ENCODE data around the gene GPR89B.
"Not testable (repeated sequence)": the region's sequence is repeated elsewhere in the genome, so short reads cannot be mapped to it uniquely, and the experiment has no call there.

GPR89B gene

GRCh38 chr1:147942563-147942962 lies 14.3 kb downstream of the GPR89B start:
- not testable (repeated sequence) for DNase-seq

GRCh38 chr1:147949517-147949916 lies 21.3 kb downstream of the GPR89B start:
- DNase-seq, result not testable (repeated sequence)

- not testable (repeated sequence) for DNase-seq
Observed at GRCh38 chr1:147958906-147959305, 30.7 kb downstream of the GPR89B start.

DNA sequence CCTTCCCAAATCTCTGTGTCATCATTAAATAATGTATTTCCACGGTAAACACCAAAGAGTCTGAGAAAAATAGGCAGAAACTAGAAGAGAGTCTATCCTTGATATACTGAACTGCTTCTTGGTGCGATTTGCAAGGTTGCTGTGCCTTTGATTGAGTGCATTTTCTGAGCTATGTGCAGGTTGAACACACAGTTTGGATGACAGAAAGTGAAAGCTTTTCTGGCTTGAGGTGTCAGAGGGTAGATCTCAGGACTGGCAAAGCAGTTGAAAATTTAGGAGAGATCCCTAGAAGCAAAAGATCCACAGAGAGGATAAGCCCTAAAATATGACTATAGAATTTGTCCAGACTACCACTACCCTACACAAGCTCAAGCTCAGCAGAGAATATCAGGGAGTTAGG lies 31.5 kb downstream of the GPR89B start:
- not testable (repeated sequence) for DNase-seq

GRCh38 chr1:147964575-147964974 lies 36.4 kb downstream of the GPR89B start:
- DNase-seq, result not testable (repeated sequence)

DNA sequence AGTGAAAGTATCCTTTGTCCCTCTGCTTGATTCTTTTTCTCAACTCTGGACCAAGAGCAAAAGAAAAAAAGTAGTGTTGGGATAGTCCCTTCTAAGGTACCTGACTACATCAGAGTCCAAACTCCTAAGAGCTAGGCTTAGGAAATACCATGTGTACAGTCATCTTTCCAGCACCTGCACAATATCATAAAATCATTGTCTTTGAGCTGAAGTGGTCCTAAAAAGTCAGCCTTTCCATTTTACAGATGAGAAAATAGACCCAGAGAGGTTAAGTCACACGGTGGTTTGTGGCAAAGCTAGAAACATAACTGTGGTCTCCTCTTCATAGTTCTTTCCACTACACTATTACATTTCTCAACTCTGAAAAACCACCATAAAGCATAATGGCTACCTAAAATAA lies 38.4 kb downstream of the GPR89B start:
- DNase-seq, result not testable (repeated sequence)

- DNase-seq, result not testable (repeated sequence)
Observed at GRCh38 chr1:147978896-147979651, 50.9 kb downstream of the GPR89B start.

DNA sequence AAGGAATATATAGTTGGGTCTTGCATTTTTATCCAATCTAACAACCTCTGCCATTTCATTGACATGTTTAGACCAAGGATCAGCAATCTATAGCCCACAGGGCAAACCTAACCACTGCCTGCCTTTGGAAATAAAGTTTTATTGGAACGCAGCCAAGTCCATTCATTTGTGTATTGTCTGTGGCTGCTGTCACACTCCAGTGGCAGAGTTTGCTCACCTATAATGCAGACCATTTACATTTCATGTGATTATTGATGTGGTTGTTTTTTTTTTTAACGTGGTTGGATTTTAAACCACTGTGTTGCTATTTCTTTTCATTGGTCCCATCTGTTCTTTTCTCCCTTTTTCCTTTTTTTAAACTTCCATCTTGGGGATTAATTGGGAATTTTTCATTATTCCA lies 57.2 kb downstream of the GPR89B start:
- not testable (repeated sequence) for DNase-seq

- DNase-seq, result not testable (repeated sequence)
Observed at GRCh38 chr1:147987893-147988292, 59.7 kb downstream of the GPR89B start.

DNA sequence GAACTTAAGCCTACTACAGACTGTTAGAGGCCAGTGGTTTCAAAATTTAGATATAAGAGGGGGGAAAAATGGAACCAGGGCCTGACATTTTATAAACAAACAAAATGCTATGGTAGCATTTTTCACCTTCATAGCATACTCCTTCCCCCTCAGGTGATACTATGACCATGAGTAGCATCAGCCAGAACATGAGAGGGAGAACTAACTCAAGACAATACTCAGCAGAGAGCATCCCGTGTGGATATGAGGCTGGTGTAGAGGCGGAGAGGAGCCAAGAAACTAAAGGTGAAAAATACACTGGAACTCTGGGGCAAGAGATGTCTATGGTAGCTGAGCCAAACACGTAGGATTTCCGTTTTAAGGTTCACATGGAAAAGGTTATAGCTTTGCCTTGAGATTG lies 64.7 kb downstream of the GPR89B start:
- DNase-seq, result not testable (repeated sequence)

GRCh38 chr1:147993400-147993799 lies 65.2 kb downstream of the GPR89B start:
- DNase-seq, result not testable (repeated sequence)

GRCh38 chr1:147993825-147994615 lies 65.8 kb downstream of the GPR89B start:
- DNase-seq, result not testable (repeated sequence)

- DNase-seq, result not testable (repeated sequence)
Observed at GRCh38 chr1:147996088-147996487, 67.9 kb downstream of the GPR89B start.

GRCh38 chr1:148007724-148008123 lies 79.5 kb downstream of the GPR89B start:
- not testable (repeated sequence) for DNase-seq

DNA sequence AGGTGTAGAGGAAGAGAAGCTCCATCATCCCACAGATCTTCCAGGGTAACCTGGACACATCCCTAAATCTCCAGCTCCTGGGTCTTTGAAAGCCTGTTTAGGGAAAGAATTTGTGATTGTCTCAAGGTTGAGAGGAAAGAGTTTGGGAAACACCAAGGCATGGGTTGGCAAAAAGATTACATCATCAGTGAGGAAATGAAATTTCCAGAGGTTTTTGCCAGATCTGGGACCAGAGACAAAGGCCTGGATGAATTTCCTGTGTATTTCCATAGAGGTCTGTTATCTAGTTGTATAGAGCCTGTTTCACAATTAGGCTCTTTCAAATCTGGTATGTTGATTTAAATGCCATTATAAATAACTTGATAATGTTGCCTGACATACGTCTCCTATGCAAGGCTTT lies 82.3 kb downstream of the GPR89B start:
- no peak for DNase-seq

- not testable (repeated sequence) for DNase-seq
Observed at GRCh38 chr1:148013177-148014144, 85.2 kb downstream of the GPR89B start.

GRCh38 chr1:148014289-148015200 lies 86.3 kb downstream of the GPR89B start:
- DNase-seq, result not testable (repeated sequence)

DNA sequence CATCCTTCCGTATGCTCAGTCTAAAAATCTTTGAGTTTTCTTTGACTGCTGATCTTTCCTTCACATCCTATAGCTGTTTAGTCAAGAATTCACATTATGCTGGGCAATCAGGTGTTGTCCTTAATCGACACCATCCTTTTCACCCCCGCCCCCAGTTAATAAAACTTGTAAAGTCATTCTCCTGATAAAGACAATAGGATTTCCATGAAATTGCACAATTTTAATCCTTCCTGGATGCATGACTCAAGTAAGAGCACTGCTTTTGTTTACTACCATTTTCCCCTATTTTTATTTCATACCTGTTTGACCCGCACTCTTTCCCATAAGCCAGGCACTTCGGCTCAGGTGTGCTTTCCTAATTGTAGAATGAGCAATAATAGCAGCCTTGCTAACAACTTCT lies 96.7 kb downstream of the GPR89B start:
- DNase-seq, result not testable (repeated sequence)

DNA sequence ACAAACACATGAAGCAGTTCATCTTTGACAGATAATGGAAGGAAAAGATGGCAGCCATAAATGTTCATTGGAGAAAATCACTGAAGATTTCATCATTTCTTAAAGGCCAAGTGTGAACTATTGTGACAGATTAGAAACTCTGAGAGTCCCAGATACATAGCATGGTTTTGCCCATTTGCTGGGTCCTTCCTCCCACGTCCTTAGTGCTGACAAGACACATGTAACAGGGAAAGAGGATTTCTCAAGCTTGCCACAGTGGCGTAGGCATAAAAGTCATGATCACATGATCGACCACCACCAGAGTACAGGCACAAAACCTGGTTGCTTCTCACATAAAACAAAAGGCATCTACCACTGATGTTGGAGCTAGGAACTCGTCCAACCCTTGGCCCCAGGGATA lies 98.8 kb downstream of the GPR89B start:
- not testable (repeated sequence) for DNase-seq

DNA sequence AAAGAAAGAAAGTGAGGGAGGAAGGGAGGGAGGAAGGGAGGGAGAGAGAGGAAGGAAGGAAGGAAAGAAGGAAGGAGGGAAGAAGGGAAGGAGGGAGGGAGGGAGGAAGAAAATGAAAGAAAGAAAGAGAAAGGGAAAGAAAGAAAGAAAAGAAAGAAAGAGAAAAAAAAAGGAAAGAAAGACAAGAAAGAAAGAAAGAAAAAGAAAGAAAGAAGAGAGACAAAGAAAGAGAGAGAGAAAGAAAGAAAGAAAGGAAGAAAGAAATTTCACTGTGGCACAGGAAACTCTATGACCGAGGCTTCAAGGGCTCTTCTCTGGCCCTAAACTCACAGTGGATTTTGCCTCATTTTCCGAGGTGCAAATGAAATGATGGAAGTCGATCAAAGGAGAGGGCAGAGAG lies 104.0 kb downstream of the GPR89B start:
- DNase-seq, result not testable (repeated sequence)

DNA sequence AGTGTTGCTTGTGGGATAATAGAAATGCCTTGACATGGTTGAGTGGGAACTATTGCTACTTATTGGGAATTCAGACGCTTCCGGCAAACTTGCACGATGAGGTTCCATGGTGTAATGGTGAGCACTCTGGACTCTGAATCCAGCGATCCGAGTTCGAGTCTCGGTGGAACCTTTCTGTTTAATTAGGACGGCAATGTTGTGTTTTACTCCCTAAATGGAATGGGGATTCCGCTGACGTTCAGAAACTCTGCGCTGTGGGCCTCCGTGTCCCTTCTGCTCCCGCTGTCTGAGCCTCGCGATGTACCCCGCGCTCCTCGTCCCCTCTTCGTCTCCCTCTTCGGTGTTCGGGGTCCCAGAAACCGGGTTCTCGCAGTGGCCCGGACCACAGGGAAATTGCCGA lies 104.5 kb downstream of the GPR89B start:
- not testable (repeated sequence) for DNase-seq

GRCh38 chr1:148033147-148033546 lies 104.9 kb downstream of the GPR89B start:
- not testable (repeated sequence) for DNase-seq
